Kidney glomerular epithelial cell (primary cell): Measurements from ENCODE around the gene SLIT3.

ENCODE experiments used
- DNase-seq: peaks from one replicate; lab custom pipeline; 2025; lab: John Stamatoyannopoulos, UW

The SLIT3 gene

GRCh38 chr5:169080448-169080911, 220.5 kb downstream of the SLIT3 start:
- DNase-seq, result no peak

- DNase-seq, result no peak
These were observed 221.2 kb downstream of the SLIT3 start for GRCh38 chr5:169079697-169080096.

GRCh38 chr5:169074839-169075238, 226.1 kb downstream of the SLIT3 start:
- DNase-seq, result no peak

- no peak for DNase-seq
These were observed 228.7 kb downstream of the SLIT3 start for GRCh38 chr5:169072233-169072632.

- no peak for DNase-seq
These were observed 230.5 kb downstream of the SLIT3 start for GRCh38 chr5:169070413-169070812.

- DNase-seq, result no peak
These were observed 233.2 kb downstream of the SLIT3 start for GRCh38 chr5:169067751-169068173.

GRCh38 chr5:169065400-169065799, 235.5 kb downstream of the SLIT3 start:
- DNase-seq, result no peak

DNA sequence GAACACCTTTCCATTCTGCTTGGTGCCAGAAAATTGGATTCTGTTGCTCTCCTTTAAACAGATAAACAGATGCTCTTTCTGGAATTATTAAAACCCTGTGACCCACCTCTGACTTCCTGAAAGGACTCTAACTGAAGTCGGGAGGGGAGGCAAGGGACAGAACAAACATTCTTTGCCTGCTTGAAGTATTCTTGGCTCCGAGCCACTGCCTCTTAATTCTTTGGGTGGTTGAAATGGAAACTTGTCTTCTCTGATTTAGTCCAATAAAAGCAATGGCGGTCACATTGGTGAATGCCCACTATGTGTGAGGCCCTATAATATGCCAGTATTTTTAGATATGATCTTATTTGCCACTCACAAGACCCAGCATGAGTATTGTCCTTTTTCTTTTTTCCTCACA, 236.8 kb downstream of the SLIT3 start:
- DNase-seq, result peak; percentile 70

GRCh38 chr5:169063316-169063953, 237.5 kb downstream of the SLIT3 start:
- DNase-seq, result no peak

DNA sequence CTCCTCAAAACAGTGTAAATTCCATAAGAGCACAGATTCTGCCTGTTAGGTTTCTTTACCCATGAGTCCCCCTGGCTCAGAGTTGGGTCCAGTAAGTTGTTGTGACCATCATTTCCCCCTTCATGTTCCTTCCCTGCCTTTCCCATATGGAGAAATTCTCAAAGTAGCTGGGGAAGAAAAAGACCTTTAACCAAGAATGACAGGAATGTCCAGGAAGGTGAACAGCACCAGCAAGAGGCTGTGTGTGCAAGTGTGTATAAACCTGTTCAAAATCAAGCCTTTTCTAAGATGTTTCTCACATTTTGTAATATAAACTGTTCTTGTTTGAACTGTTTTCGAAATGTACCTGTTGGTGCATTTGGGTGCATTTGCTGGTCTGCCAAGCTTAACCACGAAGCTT, 238.2 kb downstream of the SLIT3 start:
- DNase-seq, result no peak

DNA sequence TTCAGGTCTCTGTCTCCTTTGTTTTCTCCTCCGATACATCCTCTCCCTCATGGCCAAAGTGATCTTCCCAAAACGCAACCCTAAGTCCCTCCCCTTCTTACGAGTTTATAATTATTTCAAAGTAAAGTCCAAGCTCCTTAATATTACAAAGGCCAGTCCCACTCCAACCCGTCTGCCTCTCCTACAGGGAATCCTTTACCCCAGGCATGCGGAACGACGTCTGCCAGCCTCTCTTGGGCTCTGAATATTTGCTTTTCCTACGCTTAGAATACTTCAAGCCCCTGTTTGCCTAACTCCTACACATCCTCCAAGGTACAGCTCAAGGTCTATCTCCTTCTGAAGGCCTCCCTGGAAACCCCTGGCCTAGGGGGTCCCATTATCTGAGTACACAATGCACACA, 246.4 kb downstream of the SLIT3 start:
- DNase-seq, result peak; percentile 66

GRCh38 chr5:169052207-169052606, 248.7 kb downstream of the SLIT3 start:
- DNase-seq, result no peak

GRCh38 chr5:169051351-169051750, 249.6 kb downstream of the SLIT3 start:
- DNase-seq, result no peak

- no peak for DNase-seq
These were observed 250.3 kb downstream of the SLIT3 start for GRCh38 chr5:169050636-169051035.

- DNase-seq, result no peak
These were observed 250.8 kb downstream of the SLIT3 start for GRCh38 chr5:169050146-169050571.

GRCh38 chr5:169049712-169050111, 251.2 kb downstream of the SLIT3 start:
- DNase-seq, result no peak

GRCh38 chr5:169048181-169049125, 252.5 kb downstream of the SLIT3 start:
- peak; percentile 79 for DNase-seq

DNA sequence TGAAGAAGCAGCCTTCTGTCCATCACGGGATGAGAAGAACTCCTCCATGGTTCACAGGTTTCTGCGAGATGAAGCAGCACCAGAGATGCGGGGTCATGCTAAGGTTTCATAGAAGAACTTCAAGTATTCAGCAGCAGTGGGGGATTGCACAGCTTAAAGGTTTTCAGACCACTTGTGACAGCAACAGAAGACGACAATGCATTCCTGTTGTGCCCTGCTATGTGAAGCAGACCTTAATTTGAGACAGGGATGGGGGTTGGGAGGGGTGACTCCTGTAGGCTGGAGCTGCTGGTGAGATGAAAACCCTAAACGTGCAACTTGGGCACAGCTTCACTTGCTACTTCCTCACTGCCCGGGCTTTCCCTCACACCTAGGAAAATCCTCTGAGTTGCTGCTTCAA, 256.0 kb downstream of the SLIT3 start:
- DNase-seq, result peak; percentile 43

DNA sequence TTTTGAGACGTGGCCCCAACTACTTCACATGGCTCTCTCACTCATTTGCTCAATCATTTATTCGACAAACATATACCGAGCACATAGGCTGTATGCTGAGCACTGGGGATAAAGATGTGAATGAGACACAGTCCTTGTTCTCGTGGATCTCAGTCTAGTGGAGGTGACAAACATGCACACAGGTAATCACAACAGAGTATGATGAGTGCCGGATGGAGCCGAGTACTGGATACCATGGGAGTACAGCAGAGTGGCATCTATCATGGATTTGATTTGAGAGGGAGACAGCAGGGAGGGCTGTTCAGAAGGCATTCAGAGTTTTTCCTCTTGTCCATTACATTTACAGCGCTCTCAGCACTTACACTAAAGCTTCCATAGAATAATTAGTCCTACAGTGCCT, 259.8 kb downstream of the SLIT3 start:
- no peak for DNase-seq

- DNase-seq, result no peak
These were observed 261.3 kb downstream of the SLIT3 start for GRCh38 chr5:169039592-169039991.

DNA sequence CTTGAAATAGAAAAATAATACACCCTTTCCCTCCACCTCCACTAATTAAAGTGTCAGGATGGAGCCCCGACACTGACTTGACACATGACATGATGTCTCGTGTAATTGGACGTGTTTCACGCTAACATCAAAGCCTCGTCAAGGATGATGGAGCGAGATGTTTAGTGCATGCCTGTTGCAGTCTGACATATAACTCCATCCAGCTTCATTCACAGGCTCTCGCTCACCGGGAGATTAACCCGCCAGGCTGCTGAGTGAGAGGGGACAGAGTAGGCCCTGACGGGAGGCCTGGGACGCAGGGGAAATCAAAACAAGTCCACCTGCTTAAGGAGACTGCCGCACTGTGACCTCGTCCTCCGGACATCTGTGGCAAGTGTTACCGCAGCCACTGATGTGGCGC, 263.5 kb downstream of the SLIT3 start:
- DNase-seq, result no peak

- DNase-seq, result no peak
These were observed 264.7 kb downstream of the SLIT3 start for GRCh38 chr5:169036079-169036805.
